HFFc6 (cell line): ENCODE measurements around the gene TNFSF11. TPM values are rescaled to one million over a fixed set of nuclear protein-coding genes. Genes with fewer than 3 reads are reported as not detected.

Source experiments
- DNase-seq: peaks from one replicate; pipeline ENCODE4 v3.0.0-alpha.2; 2018
- H3K27ac Mint-ChIP-seq: 2 replicates; pipeline ENCODE4 v1.8.0; 2020; ENCODE audit warnings: mild to moderate bottlenecking, mixed read lengths
- H3K27me3 Mint-ChIP-seq: 2 replicates; pipeline ENCODE4 v1.8.0; 2021; ENCODE audit warnings: mild to moderate bottlenecking, moderate library complexity, mixed read lengths; ENCODE audit not compliant: insufficient read depth
- H3K36me3 Mint-ChIP-seq: 2 replicates; pipeline ENCODE4 v1.8.0; 2021; ENCODE audit warnings: low read depth, mixed read lengths
- H3K4me1 Mint-ChIP-seq: 2 replicates; pipeline ENCODE4 v1.8.0; 2020; ENCODE audit warnings: low read depth, mixed read lengths
- H3K4me3 Mint-ChIP-seq: 2 replicates; pipeline ENCODE4 v1.8.0; 2020; ENCODE audit warnings: mild to moderate bottlenecking, moderate library complexity, mixed read lengths
- H3K9me3 Mint-ChIP-seq: 2 replicates; pipeline ENCODE4 v1.8.0; 2020; ENCODE audit warnings: mild to moderate bottlenecking, mixed read lengths
- long read RNA-seq: library from polyadenylated mRNA; unstranded; transcript quantifications from one replicate; pipeline ENCODE4 v2.0.0, GENCODE V29; 2019
- total RNA-seq, 6 experiments: library from RNA; stranded (reverse); fragmentation: NEBNext Ultra II Directional; extraction: Animal tissue kit (Norgen Biotek cat#: 25700); gene quantifications; 2 replicates in 1 of 6; 3 replicates in 5 of 6; pipeline ENCODE4 v1.2.3, GENCODE V29; 2021
- TF ChIP-seq, protein P1 (sequence below): fragments of 200-600 bp; sonication (generic); IDR thresholded peaks from 2 replicates; pipeline ENCODE4 v1.5.0; 2021; ENCODE audit warnings: antibody characterized with exemption, mild to moderate bottlenecking

TNFSF11 gene, protein sequence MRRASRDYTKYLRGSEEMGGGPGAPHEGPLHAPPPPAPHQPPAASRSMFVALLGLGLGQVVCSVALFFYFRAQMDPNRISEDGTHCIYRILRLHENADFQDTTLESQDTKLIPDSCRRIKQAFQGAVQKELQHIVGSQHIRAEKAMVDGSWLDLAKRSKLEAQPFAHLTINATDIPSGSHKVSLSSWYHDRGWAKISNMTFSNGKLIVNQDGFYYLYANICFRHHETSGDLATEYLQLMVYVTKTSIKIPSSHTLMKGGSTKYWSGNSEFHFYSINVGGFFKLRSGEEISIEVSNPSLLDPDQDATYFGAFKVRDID
- total RNA-seq, result not detected
- long read RNA-seq, result 0 reads

DNA sequence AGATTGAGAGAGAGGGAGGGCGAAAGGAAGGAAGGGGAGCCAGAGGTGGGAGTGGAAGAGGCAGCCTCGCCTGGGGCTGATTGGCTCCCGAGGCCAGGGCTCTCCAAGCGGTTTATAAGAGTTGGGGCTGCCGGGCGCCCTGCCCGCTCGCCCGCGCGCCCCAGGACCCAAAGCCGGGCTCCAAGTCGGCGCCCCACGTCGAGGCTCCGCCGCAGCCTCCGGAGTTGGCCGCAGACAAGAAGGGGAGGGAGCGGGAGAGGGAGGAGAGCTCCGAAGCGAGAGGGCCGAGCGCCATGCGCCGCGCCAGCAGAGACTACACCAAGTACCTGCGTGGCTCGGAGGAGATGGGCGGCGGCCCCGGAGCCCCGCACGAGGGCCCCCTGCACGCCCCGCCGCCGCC, at the start of gene TNFSF11:
TSS of gene TNFSF11 (plus strand) at position 142 of the 400 bp plus-strand sequence. CDS start at position 294, 152 bp downstream.
- Mint-ChIP-seq H3K4me3 (no peak within 1 kb of the TSS), H3K4me1 (no peaks in the 10 kb centered on the region), H3K36me3 (0 out of 2 replicates have a peak, but pooled peaks cover 6% of the 10 kb centered on the region), H3K9me3 (peaks cover 8% of the 10 kb centered on the region; the same call in 1 of the 2 replicates), H3K27me3 (peaks cover 5% of the 10 kb centered on the region), H3K27ac (no peak within 1 kb of the TSS)
- TF ChIP-seq, protein P1, sequence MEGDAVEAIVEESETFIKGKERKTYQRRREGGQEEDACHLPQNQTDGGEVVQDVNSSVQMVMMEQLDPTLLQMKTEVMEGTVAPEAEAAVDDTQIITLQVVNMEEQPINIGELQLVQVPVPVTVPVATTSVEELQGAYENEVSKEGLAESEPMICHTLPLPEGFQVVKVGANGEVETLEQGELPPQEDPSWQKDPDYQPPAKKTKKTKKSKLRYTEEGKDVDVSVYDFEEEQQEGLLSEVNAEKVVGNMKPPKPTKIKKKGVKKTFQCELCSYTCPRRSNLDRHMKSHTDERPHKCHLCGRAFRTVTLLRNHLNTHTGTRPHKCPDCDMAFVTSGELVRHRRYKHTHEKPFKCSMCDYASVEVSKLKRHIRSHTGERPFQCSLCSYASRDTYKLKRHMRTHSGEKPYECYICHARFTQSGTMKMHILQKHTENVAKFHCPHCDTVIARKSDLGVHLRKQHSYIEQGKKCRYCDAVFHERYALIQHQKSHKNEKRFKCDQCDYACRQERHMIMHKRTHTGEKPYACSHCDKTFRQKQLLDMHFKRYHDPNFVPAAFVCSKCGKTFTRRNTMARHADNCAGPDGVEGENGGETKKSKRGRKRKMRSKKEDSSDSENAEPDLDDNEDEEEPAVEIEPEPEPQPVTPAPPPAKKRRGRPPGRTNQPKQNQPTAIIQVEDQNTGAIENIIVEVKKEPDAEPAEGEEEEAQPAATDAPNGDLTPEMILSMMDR, result no peak
- DNase-seq, result no peak

DNA sequence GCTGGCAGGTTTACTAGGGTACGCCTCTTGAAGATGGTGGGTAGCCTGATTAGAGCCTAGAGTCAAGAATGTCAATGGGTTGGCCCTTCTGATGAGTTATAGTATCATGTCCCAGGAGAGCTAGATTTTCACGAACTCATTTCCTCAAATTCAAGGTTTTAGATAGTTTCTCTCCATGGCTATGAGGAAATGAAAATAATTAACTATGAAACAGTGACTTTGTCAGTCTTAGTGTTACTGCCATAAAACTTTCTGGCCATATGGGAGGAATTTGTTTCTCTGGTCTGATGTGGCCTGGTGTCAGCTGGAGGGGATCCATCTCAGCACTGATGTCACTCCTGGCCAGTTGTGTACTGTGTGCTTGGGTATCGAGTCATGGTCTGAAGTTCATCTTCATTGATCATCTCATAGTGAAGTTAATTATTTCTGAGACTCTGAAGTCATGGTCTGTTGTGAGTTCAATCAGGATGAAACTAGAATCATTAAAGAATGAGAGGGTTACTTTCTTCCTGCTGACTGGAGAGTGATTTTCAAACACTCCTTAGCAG, 49.4 kb upstream of the TNFSF11 start:
- no peaks in the 10 kb centered on the region; the same call in 1 of the 2 replicates for H3K4me1 Mint-ChIP-seq
- no peaks in the 10 kb centered on the region; the same call in 1 of the 2 replicates for H3K9me3 Mint-ChIP-seq
- DNase-seq, result no peak
- TF ChIP-seq, protein P1, result no peak
- H3K27me3 Mint-ChIP-seq, result peaks cover 12% of the 10 kb centered on the region
- no peak overlapping the region for H3K27ac Mint-ChIP-seq
- H3K4me3 Mint-ChIP-seq, result no peak overlapping the region
- H3K36me3 Mint-ChIP-seq, result no peaks in the 10 kb centered on the region

DNA sequence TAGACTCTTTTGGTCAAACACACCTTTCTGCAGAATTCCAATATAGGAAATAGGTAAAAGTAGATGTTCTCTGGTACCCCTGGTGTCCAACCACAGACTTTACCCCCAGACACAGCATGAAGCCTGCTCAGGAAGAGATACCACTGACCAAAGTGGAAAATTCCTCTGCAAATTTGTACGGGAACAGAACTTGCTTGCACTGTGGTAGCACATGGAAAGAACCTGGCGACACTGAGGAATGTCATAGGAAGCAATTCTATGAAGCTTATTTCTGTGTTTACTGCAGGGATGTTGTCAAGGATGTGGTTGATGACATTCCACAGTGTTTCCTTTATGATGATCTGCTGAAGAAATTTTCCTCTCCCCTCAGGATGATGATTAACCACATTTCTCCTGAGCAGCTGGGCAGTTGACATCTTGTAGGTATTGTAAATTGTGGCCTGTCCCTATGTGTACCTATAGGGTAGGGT, 48.9 kb upstream of the TNFSF11 start:
- Mint-ChIP-seq H3K27me3 (peaks cover 14% of the 10 kb centered on the region), H3K36me3 (no peaks in the 10 kb centered on the region), H3K27ac (no peak overlapping the region), H3K4me3 (no peak overlapping the region), H3K4me1 (no peaks in the 10 kb centered on the region; the same call in 1 of the 2 replicates), H3K9me3 (no peaks in the 10 kb centered on the region; the same call in 1 of the 2 replicates)
- DNase-seq, result peak; percentile 2
- TF ChIP-seq, protein P1, result no peak

DNA sequence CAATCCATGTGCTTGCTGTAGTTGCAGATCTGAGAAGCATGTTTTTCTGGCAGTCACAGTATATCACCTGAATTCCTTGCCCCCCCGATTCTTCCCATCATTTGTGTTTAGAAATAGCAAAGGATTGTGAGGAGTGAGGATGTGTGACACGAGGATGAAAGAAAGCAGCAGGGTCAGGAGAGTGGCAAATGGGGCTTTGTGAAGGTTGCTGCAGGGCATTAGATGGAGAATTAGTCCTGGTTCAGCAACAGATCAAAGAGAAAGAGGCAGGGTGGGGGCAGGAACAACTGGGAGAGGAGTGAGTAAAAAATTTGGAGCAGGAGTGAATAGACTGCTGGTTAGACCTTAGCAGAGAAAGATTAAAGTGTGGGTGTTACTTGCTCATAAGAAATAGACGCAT, 47.7 kb upstream of the TNFSF11 start:
- Mint-ChIP-seq H3K4me3 (no peak overlapping the region), H3K36me3 (no peaks in the 10 kb centered on the region), H3K27me3 (peaks cover 15% of the 10 kb centered on the region), H3K4me1 (no peaks in the 10 kb centered on the region; the same call in 1 of the 2 replicates), H3K27ac (no peak overlapping the region), H3K9me3 (no peaks in the 10 kb centered on the region)
- no peak for DNase-seq
- TF ChIP-seq, protein P1, result no peak

DNA sequence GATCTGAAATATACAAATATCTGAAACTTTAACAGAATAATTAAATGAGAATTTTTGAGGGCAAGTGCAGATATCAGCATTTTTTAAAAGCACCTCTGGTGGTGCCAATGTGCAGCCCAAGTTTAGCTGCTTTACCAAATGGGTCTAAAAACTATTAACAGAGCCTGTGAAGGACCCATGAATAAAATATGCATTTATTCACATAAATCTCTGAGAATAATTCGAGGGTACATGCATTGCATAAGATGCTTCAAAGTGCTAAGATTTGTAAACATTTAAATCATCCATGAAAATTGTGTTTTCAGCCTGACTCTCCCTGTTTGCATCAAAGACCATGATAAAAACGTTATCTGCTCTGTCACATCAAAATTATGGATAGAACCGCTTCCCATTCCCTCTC, 47.1 kb upstream of the TNFSF11 start:
- no peak for DNase-seq
- Mint-ChIP-seq H3K27ac (no peak overlapping the region), H3K4me1 (no peaks in the 10 kb centered on the region; the same call in 1 of the 2 replicates), H3K4me3 (no peak overlapping the region), H3K9me3 (no peaks in the 10 kb centered on the region), H3K36me3 (no peaks in the 10 kb centered on the region), H3K27me3 (peaks cover 15% of the 10 kb centered on the region)
- TF ChIP-seq, protein P1, result no peak
